HL-60 (cell line): ENCODE results near the gene DVL3.
A peak's percentile ranks its signal among the peaks of the same experiment; 100 is the strongest.

ENCODE experiments used
- DNase-seq, 2 experiments: peaks; one replicate each; pipeline ENCODE4 v3.0.0-alpha.2; 2010 to 2020; ENCODE audit warnings: low read depth in 1 of 2, low spot score in 1 of 2
- H3K27ac ChIP-seq: fragments of 250-450 bp; sonication (Bioruptor Pico); replicated peaks from 2 replicates; pipeline ENCODE4 v1.5.1; 2020; ENCODE audit warnings: mild to moderate bottlenecking, moderate library complexity
- H3K27me3 ChIP-seq: fragments of 250-450 bp; sonication (Bioruptor Pico); 2 replicates; pipeline ENCODE4 v1.5.1; 2021; ENCODE audit warnings: mild to moderate bottlenecking, moderate library complexity; ENCODE audit not compliant: insufficient read depth, poor library complexity, severe bottlenecking
- H3K4me3 ChIP-seq: replicated peaks from 2 replicates; pipeline ENCODE4 v1.5.1; 2011; ENCODE audit warnings: mild to moderate bottlenecking, control low read depth, low read length; ENCODE audit not compliant: insufficient read depth
- CTCF ChIP-seq: IDR thresholded peaks from one replicate; pipeline ENCODE4 v1.5.1; 2011; ENCODE audit warnings: low read length, control low read depth, inconsistent platforms; ENCODE audit not compliant: insufficient read depth
- GABPA ChIP-seq: IDR thresholded peaks from 2 replicates; pipeline ENCODE4 v1.6.1; 2012; ENCODE audit warnings: low read depth
- POLR2AphosphoS5 ChIP-seq: IDR thresholded peaks from 2 replicates; pipeline ENCODE4 v1.6.1; 2012; ENCODE audit warnings: low read depth
- REST ChIP-seq: IDR thresholded peaks from 2 replicates; pipeline ENCODE4 v1.6.1; 2012; ENCODE audit warnings: low read depth; ENCODE audit not compliant: insufficient replicate concordance
- SPI1 ChIP-seq: IDR thresholded peaks from 2 replicates; pipeline ENCODE4 v1.6.1; 2012; ENCODE audit warnings: low read depth, mild to moderate bottlenecking, borderline replicate concordance

DVL3 gene

GRCh38 chr3:184174646-184175492 lies 19.7 kb downstream of the DVL3 start, which contains the start of gene AP2M1:
TSS of gene AP2M1 (plus strand) at chr3:184174855. CDS start at chr3:184176994, 2,139 bp downstream.
- peak within 1 kb of the TSS; percentile 80 for H3K4me3 ChIP-seq
- peak; percentile 93 to 98 for DNase-seq
- no peaks in the 10 kb centered on the region for H3K27me3 ChIP-seq
- peak within 1 kb of the TSS; percentile 92 for H3K27ac ChIP-seq
- TF ChIP-seq POLR2AphosphoS5 = peak; percentile 74
- no peak for TF ChIP-seq CTCF

- TF ChIP-seq POLR2AphosphoS5 (no peak), GABPA (no peak), CTCF (no peak), SPI1 (no peak), REST (no peak)
- peak overlapping the region; percentile 80 for H3K4me3 ChIP-seq
- H3K27ac ChIP-seq = peak overlapping the region; percentile 92
- H3K27me3 ChIP-seq = no peaks in the 10 kb centered on the region
- no peak for DNase-seq
Observed at GRCh38 chr3:184175506-184175905, 20.3 kb downstream of the DVL3 start.

GRCh38 chr3:184175981-184176376 lies 20.8 kb downstream of the DVL3 start:
- Histone ChIP-seq H3K27ac (peak overlapping the region; percentile 92), H3K4me3 (peak overlapping the region; percentile 80), H3K27me3 (no peaks in the 10 kb centered on the region)
- TF ChIP-seq POLR2AphosphoS5 = no peak
- DNase-seq = no peak

GRCh38 chr3:184176377-184177330 lies 21.5 kb downstream of the DVL3 start:
- DNase-seq = peak in 1 of 2 experiments; percentile 49
- H3K27ac ChIP-seq = peak overlapping the region; percentile 92

GRCh38 chr3:184177331-184177731 lies 22.2 kb downstream of the DVL3 start:
- no peak overlapping the region for H3K27ac ChIP-seq

More at GRCh38 chr3:184176377-184177330, 21.5 kb downstream of the DVL3 start:
- Histone ChIP-seq H3K4me3 (peak overlapping the region; percentile 80), H3K27me3 (no peaks in the 10 kb centered on the region)
- no peak for TF ChIP-seq POLR2AphosphoS5
- peak; percentile 81 for TF ChIP-seq SPI1

More at GRCh38 chr3:184177331-184177731, 22.2 kb downstream of the DVL3 start:
- no peak for DNase-seq
- Histone ChIP-seq H3K4me3 (no peak overlapping the region), H3K27me3 (no peaks in the 10 kb centered on the region)
- no peak for TF ChIP-seq CTCF
- TF ChIP-seq SPI1 = no peak
- TF ChIP-seq POLR2AphosphoS5 = no peak
- no peak for TF ChIP-seq GABPA
- TF ChIP-seq REST = no peak
